ENCODE data around the gene METTL27.

The METTL27 gene

DNA sequence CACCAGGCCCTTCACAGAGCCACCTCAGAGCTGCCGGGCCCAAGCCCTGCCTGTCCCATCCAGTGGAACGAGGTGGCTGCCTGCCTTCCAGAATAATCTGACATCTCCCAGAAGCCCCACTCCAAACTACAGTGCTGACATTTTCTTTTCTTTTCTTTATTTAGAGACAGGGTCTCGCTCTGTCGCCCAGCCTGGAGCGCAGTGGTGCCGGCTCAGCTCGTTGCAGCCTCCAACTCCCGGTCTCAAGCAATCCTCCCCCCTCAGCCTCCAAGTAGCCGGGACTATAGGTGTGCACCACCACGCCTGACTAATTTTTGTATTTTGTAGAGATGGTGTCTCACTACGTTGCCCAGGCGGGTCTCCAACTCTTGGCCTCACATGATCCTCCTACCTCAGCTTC lies 19.0 kb upstream of the METTL27 start:
- Mint-ChIP-seq H3K4me3 (no peak overlapping the region), H3K4me1 (no peaks in the 10 kb centered on the region), H3K9me3 (peaks cover 3% of the 10 kb centered on the region), H3K27me3 (ENCODE audit: low read depth) (peaks cover 19% of the 10 kb centered on the region), H3K27ac (no peak overlapping the region), H3K36me3 (ENCODE audit: low read depth) (no peaks in the 10 kb centered on the region)
- TF ChIP-seq, protein P1, sequence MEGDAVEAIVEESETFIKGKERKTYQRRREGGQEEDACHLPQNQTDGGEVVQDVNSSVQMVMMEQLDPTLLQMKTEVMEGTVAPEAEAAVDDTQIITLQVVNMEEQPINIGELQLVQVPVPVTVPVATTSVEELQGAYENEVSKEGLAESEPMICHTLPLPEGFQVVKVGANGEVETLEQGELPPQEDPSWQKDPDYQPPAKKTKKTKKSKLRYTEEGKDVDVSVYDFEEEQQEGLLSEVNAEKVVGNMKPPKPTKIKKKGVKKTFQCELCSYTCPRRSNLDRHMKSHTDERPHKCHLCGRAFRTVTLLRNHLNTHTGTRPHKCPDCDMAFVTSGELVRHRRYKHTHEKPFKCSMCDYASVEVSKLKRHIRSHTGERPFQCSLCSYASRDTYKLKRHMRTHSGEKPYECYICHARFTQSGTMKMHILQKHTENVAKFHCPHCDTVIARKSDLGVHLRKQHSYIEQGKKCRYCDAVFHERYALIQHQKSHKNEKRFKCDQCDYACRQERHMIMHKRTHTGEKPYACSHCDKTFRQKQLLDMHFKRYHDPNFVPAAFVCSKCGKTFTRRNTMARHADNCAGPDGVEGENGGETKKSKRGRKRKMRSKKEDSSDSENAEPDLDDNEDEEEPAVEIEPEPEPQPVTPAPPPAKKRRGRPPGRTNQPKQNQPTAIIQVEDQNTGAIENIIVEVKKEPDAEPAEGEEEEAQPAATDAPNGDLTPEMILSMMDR (IDR thresholded peaks at IDR 0.05; ENCODE audit: unreplicated experiment in 3 of 3), result no peak

DNA sequence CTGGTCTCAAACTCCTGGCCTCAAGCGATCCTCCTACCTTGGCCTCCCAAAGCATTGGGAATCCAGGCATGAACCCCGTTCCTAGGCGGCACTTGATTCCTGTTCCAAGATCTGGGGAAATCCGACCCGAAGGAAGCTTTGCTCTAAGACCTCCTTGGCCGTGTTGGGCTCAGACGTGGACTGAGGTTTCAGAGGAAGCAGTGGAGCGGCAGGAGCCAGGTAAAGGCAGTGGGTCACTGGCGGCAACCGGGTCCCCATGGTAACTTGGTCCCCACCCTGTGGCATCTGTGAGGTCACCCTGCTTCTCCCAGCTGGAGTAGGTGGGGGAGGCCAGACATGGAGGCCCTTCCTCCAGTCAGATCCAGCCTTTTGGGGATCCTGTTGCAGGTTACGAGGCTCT lies 18.5 kb upstream of the METTL27 start, which contains the start of gene TMEM270:
Gene TMEM270 (plus strand): TSS at position 301 of the 400 bp plus-strand sequence. CDS start 36 bp downstream, at position 337.
- no peaks in the 10 kb centered on the region for H3K36me3 Mint-ChIP-seq (ENCODE audit: low read depth)
- no peak within 1 kb of the TSS for H3K4me3 Mint-ChIP-seq
- peaks cover 20% of the 10 kb centered on the region for H3K27me3 Mint-ChIP-seq (ENCODE audit: low read depth)

DNA sequence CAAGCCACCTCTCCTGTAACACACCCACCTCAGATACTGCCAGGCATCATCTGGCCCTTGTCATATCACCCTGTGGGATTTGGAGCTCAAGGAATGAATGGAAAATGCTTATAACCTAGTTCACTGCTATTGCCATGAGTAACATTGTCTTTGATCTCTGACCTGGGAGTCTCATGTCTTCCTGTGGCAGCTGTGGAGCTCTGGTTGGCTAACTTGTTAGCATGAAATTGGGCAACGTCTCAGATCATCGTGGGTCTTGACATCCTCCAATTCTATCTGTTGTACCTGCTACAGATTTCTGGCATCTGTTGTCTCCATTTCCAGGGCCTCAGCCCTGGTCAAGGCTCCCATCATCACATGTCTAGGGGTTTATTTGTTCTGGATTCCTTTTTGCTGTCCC lies 16.5 kb upstream of the METTL27 start:
- Mint-ChIP-seq H3K4me3 (no peak overlapping the region), H3K9me3 (peaks cover 3% of the 10 kb centered on the region), H3K4me1 (no peaks in the 10 kb centered on the region), H3K36me3 (ENCODE audit: low read depth) (no peaks in the 10 kb centered on the region), H3K27ac (no peak overlapping the region), H3K27me3 (ENCODE audit: low read depth) (peaks cover 38% of the 10 kb centered on the region)
- TF ChIP-seq, protein P1 (IDR thresholded peaks at IDR 0.05; ENCODE audit: unreplicated experiment in 3 of 3), result no peak

More for the DNA sequence above, 18.5 kb upstream of the METTL27 start, which contains the start of gene TMEM270:
- no peaks in the 10 kb centered on the region for H3K4me1 Mint-ChIP-seq
- TF ChIP-seq, protein P1 (IDR thresholded peaks at IDR 0.05; ENCODE audit: unreplicated experiment in 3 of 3), result no peak
- peaks cover 3% of the 10 kb centered on the region for H3K9me3 Mint-ChIP-seq
- no peak within 1 kb of the TSS for H3K27ac Mint-ChIP-seq

DNA sequence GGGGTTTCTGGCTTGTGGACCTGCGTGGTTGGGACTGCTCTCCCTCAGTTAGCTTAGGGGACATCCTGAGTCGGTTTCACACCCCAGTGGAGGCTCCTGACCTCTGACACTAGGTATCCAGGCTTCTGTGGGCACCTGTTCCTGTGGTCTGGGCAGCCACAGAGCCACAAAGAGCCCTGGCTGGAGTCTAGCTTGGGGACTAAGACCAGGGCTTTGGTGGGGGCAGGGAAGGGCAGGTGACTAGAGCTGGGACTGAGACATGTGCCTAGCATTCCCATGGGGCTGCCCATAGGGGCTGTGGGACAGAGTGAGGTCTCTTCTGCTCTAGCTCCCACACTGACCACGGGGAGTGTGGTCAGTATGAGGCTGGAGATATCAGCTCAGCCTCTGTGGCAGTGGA lies 14.6 kb upstream of the METTL27 start:
- H3K4me3 Mint-ChIP-seq, result no peak overlapping the region
- no peaks in the 10 kb centered on the region for H3K36me3 Mint-ChIP-seq (ENCODE audit: low read depth)
- H3K27ac Mint-ChIP-seq, result no peak overlapping the region
- H3K9me3 Mint-ChIP-seq, result peaks cover 3% of the 10 kb centered on the region
- TF ChIP-seq, protein P1 (IDR thresholded peaks at IDR 0.05; ENCODE audit: unreplicated experiment in 3 of 3), result no peak
- no peaks in the 10 kb centered on the region for H3K4me1 Mint-ChIP-seq
- H3K27me3 Mint-ChIP-seq (ENCODE audit: low read depth), result peaks cover 49% of the 10 kb centered on the region

DNA sequence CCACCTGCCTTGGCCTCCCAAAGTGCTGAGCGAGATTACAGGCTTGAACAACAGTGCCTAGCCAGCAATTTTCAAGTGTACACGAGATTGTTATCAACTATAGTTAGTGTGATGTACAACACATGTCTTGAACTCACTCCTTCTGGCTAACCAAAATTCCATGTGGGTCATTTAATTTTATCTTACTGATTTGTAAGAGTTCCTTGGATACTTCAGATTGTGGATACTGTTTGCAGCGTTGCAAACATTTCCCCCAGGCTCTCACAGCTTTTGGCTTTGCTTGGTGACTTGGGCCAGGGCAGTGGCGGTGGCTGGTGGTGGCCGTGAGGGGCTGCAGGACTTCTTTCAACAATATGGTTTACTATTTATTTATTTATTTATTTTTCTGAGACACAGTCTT lies 10.2 kb upstream of the METTL27 start:
- no peak overlapping the region for H3K4me3 Mint-ChIP-seq
- no peaks in the 10 kb centered on the region for H3K36me3 Mint-ChIP-seq (ENCODE audit: low read depth)
- no peaks in the 10 kb centered on the region for H3K9me3 Mint-ChIP-seq
- H3K27me3 Mint-ChIP-seq (ENCODE audit: low read depth), result peaks cover 50% of the 10 kb centered on the region
- peak overlapping the region; percentile 95 to 98 (median 98) for H3K27ac Mint-ChIP-seq
- peaks cover 25% of the 10 kb centered on the region for H3K4me1 Mint-ChIP-seq
- TF ChIP-seq, protein P1 (IDR thresholded peaks at IDR 0.05; ENCODE audit: unreplicated experiment in 3 of 3), result no peak

Measured in nephron (organoid).